ENCODE results near the gene COMMD9. TPM values are rescaled to one million over a fixed set of nuclear protein-coding genes. Genes with fewer than 3 reads are reported as not detected.
"Not testable (repeated sequence)": the region's sequence is repeated elsewhere in the genome, so short reads cannot be mapped to it uniquely, and the experiment has no call there.

COMMD9 gene
- 10 to 100 TPM; 38.3 to 58.5 TPM for total RNA-seq

GRCh38 chr11:36289226-36289852 lies at the start of gene COMMD9:
Gene COMMD9 (minus strand): TSS chr11:36289424. CDS start chr11:36289412, 12 bp downstream.
- ATAC-seq (replicated peaks) = peak; percentile 99
- H3K27ac Mint-ChIP-seq = peak within 1 kb of the TSS; percentile 98
- H3K4me1 Mint-ChIP-seq = peaks cover 17% of the 10 kb centered on the region
- H3K4me3 Mint-ChIP-seq = peak within 1 kb of the TSS; percentile 98
- no peaks in the 10 kb centered on the region for H3K9me3 Mint-ChIP-seq
- H3K36me3 Mint-ChIP-seq (ENCODE audit: low read depth) = no peaks in the 10 kb centered on the region
- H3K27me3 Mint-ChIP-seq = no peaks in the 10 kb centered on the region

- H3K36me3 Mint-ChIP-seq (ENCODE audit: low read depth) = no peaks in the 10 kb centered on the region
- no peak overlapping the region for H3K27ac Mint-ChIP-seq
- H3K4me3 Mint-ChIP-seq = no peak overlapping the region
- H3K27me3 Mint-ChIP-seq = peaks cover 5% of the 10 kb centered on the region
- no peaks in the 10 kb centered on the region for H3K9me3 Mint-ChIP-seq
- peak; percentile 50 for ATAC-seq (replicated peaks)
- peaks cover 5% of the 10 kb centered on the region for H3K4me1 Mint-ChIP-seq
Measured at GRCh38 chr11:36333897-36334296, 44.7 kb upstream of the COMMD9 start.

- H3K36me3 Mint-ChIP-seq (ENCODE audit: low read depth) = no peaks in the 10 kb centered on the region
- H3K4me1 Mint-ChIP-seq = peaks cover 5% of the 10 kb centered on the region
- ATAC-seq (replicated peaks) = peak; percentile 47
- no peak overlapping the region for H3K27ac Mint-ChIP-seq
- no peaks in the 10 kb centered on the region for H3K9me3 Mint-ChIP-seq
- no peak overlapping the region for H3K4me3 Mint-ChIP-seq
- H3K27me3 Mint-ChIP-seq = peaks cover 5% of the 10 kb centered on the region
Measured at GRCh38 chr11:36333468-36333867, 44.2 kb upstream of the COMMD9 start.

- Mint-ChIP-seq H3K36me3 (ENCODE audit: low read depth) (no peaks in the 10 kb centered on the region), H3K4me1 (peaks cover 5% of the 10 kb centered on the region), H3K27me3 (peaks cover 9% of the 10 kb centered on the region), H3K4me3 (no peak overlapping the region), H3K9me3 (no peaks in the 10 kb centered on the region), H3K27ac (no peak overlapping the region)
- no peak for ATAC-seq (replicated peaks)
Measured at GRCh38 chr11:36330411-36330810, 41.2 kb upstream of the COMMD9 start.

DNA sequence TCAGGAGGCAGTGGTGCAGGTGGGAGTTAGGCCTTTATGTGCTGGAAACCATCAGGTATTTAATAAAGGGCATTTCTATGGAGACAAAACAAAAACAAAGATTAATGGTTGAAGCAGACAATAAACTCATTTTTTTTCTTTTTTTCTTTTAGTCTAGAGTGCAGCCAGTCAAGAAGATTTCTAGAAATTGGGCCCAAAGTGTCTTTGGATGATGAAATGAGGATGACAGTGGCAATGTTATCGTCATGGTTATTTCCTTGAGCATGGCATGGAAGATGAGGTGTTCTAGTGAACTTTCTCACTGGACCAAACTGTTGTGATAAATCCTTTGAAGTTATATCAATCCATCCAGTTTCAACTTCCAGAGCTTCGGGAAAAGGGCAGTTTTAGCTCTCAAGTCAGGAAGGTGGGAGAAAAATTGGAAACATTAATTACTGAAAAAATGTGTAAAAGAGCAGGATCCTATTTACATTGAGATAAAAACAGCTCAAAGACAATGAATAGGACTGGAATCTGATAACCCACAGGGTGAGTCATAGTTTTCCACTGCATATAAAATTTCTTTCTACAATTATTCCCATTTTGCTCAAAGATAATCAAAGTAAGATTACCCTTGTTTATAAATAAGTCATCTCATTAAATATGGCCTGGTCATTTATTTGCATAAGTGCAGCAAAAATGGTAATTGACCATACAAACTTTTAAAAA lies 39.9 kb upstream of the COMMD9 start:
- peaks cover 5% of the 10 kb centered on the region for H3K4me1 Mint-ChIP-seq
- no peaks in the 10 kb centered on the region for H3K36me3 Mint-ChIP-seq (ENCODE audit: low read depth)
- peaks cover 9% of the 10 kb centered on the region for H3K27me3 Mint-ChIP-seq
- no peak overlapping the region for H3K4me3 Mint-ChIP-seq
- H3K27ac Mint-ChIP-seq = no peak overlapping the region
- no peaks in the 10 kb centered on the region for H3K9me3 Mint-ChIP-seq
- no peak for ATAC-seq (replicated peaks)

DNA sequence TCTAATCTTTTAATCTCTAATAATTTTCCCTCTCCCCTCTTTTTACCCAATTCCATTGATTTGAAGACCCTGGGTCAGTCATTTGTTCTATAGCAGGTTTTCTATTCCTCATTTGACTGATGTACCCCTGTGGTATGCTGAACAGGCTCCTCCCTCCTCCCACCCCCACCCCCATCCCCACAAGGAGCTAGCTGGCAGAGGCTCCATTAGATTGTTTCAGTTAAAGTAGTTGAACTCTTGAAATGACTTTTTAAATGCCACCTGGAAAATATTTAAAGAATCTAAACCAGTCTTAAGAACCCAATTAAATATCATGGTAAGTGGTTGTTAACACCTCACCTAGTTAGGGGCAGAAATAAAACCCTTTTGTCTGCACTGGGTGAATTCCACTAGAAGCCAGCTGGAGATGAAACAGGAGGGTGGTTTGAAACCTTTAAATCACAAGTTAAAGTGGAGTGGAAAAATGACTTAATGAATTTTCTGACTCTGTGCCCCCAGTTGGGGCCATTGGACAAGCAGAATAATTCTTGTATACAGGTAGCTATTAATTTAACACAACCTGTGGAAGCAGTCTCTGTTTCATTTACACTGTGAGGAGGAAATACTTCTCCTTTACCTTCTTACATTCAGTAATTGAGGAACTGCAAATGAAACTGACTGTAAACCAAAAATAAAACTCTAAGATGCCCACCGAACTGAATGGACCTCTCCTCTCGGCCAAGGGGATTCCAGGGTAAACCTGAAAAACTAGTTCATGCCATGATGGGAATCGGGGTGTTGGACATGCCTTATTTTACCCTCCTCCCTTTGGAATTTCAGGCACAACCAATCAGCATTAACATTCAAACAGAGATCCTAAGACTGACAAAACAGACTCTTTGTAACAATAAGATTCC lies 37.5 kb upstream of the COMMD9 start:
- H3K36me3 Mint-ChIP-seq (ENCODE audit: low read depth) = no peaks in the 10 kb centered on the region
- no peaks in the 10 kb centered on the region for H3K4me1 Mint-ChIP-seq
- peaks cover 4% of the 10 kb centered on the region for H3K27me3 Mint-ChIP-seq
- no peak for ATAC-seq (replicated peaks)
- no peak overlapping the region for H3K27ac Mint-ChIP-seq
- no peaks in the 10 kb centered on the region for H3K9me3 Mint-ChIP-seq
- H3K4me3 Mint-ChIP-seq = no peak overlapping the region

DNA sequence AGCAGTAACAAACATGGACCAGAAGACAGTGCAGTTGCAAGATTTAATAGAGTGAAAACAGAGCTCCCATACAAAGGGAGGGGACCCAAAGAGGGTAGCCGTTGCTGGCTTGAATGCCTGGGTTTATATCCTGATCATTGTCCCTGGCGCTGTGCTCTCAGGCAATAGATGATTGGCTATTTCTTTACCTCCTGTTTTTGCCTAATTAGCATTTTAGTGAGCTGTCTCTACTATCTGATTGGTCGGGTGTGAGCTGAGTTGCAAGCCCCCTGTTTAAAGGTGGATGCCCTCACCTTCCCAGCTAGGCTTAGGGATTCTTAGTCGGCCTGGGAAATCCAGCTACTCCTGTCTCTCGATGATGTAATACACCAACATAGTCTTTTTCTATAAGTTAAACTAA lies 36.2 kb upstream of the COMMD9 start:
- not testable (repeated sequence) for H3K4me3 Mint-ChIP-seq; H3K9me3 Mint-ChIP-seq; H3K4me1 Mint-ChIP-seq; H3K27me3 Mint-ChIP-seq; H3K36me3 Mint-ChIP-seq (ENCODE audit: low read depth); ATAC-seq (replicated peaks); H3K27ac Mint-ChIP-seq

GRCh38 chr11:36324956-36325355 lies 35.7 kb upstream of the COMMD9 start:
- H3K27me3 Mint-ChIP-seq; ATAC-seq (replicated peaks); H3K27ac Mint-ChIP-seq; H3K4me1 Mint-ChIP-seq; H3K36me3 Mint-ChIP-seq (ENCODE audit: low read depth); H3K9me3 Mint-ChIP-seq; H3K4me3 Mint-ChIP-seq: not testable (repeated sequence)

DNA sequence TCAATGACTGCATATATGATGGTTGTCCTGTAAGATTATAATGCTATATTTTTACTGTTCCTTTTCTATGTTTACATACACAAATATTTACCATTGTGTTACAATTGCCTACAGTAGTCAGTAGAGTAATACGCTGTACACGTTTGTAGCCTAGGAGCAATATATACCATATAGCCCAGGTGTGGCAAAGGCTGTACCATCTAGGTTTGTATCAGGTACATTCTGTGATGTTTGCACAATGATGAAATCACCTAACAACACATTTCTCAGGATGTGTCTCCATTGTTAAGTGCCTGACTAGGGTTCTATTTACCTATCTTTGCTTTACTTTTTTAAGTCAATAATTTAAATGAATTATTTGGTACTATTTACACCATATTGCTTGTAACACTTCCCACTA lies 28.8 kb upstream of the COMMD9 start:
- Mint-ChIP-seq H3K4me1 (no peaks in the 10 kb centered on the region), H3K9me3 (no peaks in the 10 kb centered on the region), H3K4me3 (no peak overlapping the region), H3K36me3 (ENCODE audit: low read depth) (no peaks in the 10 kb centered on the region), H3K27me3 (peaks cover 26% of the 10 kb centered on the region), H3K27ac (no peak overlapping the region)
- no peak for ATAC-seq (replicated peaks)

DNA sequence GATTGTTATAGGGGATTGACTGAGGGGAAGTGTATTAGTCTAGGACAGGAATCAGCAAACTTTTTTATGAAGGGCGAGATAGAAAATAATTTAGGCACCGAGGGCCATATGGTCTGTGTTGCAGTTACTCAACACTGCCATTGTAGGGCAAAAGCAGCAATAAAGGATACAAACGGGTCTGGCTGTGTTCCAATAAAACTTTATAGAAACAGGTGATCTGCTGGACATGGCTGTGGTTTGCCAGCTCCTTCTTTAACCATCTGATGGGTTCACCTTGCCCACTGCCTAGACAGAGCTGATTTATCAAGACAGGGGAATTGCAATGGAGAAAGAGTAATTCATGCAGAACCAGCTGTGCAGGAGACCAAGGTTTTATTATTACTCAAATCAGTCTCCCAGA lies 26.8 kb upstream of the COMMD9 start:
- no peaks in the 10 kb centered on the region for H3K4me1 Mint-ChIP-seq
- peaks cover 29% of the 10 kb centered on the region for H3K27me3 Mint-ChIP-seq
- H3K36me3 Mint-ChIP-seq (ENCODE audit: low read depth) = no peaks in the 10 kb centered on the region
- no peak for ATAC-seq (replicated peaks)
- no peak overlapping the region for H3K27ac Mint-ChIP-seq
- no peak overlapping the region for H3K4me3 Mint-ChIP-seq
- H3K9me3 Mint-ChIP-seq = no peaks in the 10 kb centered on the region

GRCh38 chr11:36314434-36314767 lies 25.2 kb upstream of the COMMD9 start:
- H3K4me1 Mint-ChIP-seq = no peaks in the 10 kb centered on the region
- H3K27ac Mint-ChIP-seq = no peak overlapping the region
- ATAC-seq (replicated peaks) = no peak
- no peaks in the 10 kb centered on the region for H3K36me3 Mint-ChIP-seq (ENCODE audit: low read depth)
- H3K9me3 Mint-ChIP-seq = no peaks in the 10 kb centered on the region
- H3K27me3 Mint-ChIP-seq = peaks cover 34% of the 10 kb centered on the region
- H3K4me3 Mint-ChIP-seq = no peak overlapping the region

DNA sequence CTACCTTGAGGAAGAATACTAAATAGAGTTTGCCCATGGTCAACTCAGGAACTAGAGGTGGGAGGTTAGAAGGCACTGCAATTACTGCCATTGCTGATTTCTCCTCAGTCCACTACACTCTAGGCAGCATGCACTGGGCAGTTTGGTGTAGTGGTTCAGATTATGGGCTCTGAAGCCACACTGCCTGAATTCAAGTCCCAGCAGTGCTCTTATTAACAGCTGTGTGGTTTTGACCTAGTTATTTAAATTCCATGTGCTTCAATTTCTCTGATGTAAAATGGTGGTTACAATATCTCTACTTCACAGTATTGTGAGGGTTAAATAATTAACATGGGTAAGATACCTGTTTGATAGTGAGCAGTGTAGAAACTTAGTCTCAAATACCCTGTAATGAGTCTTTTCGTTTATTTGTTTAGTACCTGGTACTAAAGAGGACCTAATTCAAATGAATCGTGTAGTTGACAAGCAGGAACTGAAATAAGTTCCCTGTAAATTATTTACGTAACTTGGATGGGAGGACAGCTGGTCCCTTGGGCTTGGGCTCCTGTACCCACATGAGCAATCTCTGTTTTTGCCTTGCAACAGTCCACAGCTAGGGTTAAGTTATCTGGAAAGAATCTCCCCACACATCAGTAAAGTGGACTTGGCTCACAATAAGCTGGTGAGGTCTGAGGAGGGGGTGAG lies 24.7 kb upstream of the COMMD9 start:
- ATAC-seq (replicated peaks) = no peak
- no peaks in the 10 kb centered on the region for H3K36me3 Mint-ChIP-seq (ENCODE audit: low read depth)
- peaks cover 33% of the 10 kb centered on the region for H3K27me3 Mint-ChIP-seq
- H3K4me1 Mint-ChIP-seq = no peaks in the 10 kb centered on the region
- no peak overlapping the region for H3K27ac Mint-ChIP-seq
- H3K4me3 Mint-ChIP-seq = no peak overlapping the region
- no peaks in the 10 kb centered on the region for H3K9me3 Mint-ChIP-seq

DNA sequence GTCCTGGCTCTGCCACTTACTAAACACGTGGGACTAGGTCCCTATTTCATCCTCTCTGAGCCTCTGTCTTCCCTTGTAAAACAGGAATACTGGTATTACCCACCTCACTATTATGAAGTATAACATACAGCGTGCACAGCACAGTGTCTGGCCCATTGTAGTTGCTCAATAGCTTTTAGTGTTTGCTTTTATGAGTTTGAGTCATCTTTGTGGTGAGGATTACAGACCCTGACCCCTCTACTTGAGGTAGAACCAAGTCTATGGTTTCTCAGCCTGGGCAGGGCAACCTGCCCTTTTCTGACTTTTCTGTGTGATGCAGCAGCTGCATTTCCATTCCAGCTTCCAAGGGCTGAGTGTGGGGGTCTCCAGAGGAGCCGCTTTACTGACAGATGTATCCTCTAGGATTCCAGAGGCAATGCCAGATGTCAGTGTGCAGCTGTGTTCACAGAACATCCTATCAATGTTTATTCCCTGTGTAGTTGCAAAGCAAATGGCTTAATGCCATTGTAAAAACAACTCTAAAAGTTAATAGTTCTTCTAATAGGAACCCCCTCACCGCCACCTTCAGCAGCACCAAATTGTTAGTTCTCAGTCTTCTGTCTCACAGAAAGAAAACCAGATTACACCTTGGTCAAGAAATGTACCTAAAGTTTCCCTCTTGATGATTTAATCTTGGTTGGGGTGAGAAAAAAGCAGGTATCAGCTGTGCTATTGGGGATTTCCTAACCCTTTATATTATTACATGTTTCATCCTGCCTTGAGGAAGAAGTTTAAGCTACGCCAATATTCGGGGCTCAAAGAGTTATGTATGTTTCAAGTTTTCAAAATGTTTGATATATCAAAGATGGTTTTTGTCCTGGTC lies 23.6 kb upstream of the COMMD9 start:
- Mint-ChIP-seq H3K27ac (no peak overlapping the region), H3K9me3 (no peaks in the 10 kb centered on the region), H3K36me3 (ENCODE audit: low read depth) (no peaks in the 10 kb centered on the region), H3K4me1 (no peaks in the 10 kb centered on the region), H3K4me3 (no peak overlapping the region), H3K27me3 (peaks cover 36% of the 10 kb centered on the region)
- peak; percentile 21 for ATAC-seq (replicated peaks)
